H1 (cell line): ENCODE results near the gene DAG1. TPM values are rescaled to one million over a fixed set of nuclear protein-coding genes. Genes with fewer than 3 reads are reported as not detected.

Source experiments
- CTCF ChIA-PET: fragments of 300-600 bp; sonication (Branson Sonifier 250); formaldehyde crosslinking; loops from one replicate; lab custom pipeline; 2021; ENCODE audit not compliant: partially characterized antibody; lab: Charles Lee
- POLR2A ChIA-PET: fragments of 300-600 bp; sonication (Branson Sonifier 250); formaldehyde crosslinking; loops from one replicate; lab custom pipeline; 2021; ENCODE audit warnings: inconsistent platforms; ENCODE audit not compliant: partially characterized antibody; lab: Charles Lee
- DNase-seq, 2 experiments: peaks; one replicate each; pipeline versions ENCODE4 v3.0.0 to v3.0.0-alpha.2; 2010 to 2022; ENCODE audit warnings: low spot score in 2 of 2, low read depth in 1 of 2, mixed read lengths in 1 of 2
- FAIRE-seq: peaks from 2 replicates; lab custom pipeline; 2011; peaks lifted over from hg19 to GRCh38; lab: Jason Lieb, UNC
- H2AFZ ChIP-seq: 2 replicates; pipeline ENCODE4 v1.8.1; 2012; ENCODE audit warnings: low read length, inconsistent platforms
- H2AK5ac ChIP-seq: 2 replicates; pipeline ENCODE4 v1.6.1; 2013; ENCODE audit warnings: low read depth, low read length
- H2BK120ac ChIP-seq: replicated peaks from 2 replicates; pipeline ENCODE3; 2013; ENCODE audit warnings: low read depth, low read length, inconsistent platforms
- H2BK12ac ChIP-seq: 2 replicates; pipeline ENCODE4 v1.6.1; 2013; ENCODE audit warnings: low read depth, low read length
- H2BK15ac ChIP-seq: 2 replicates; pipeline ENCODE4 v1.6.1; 2013; ENCODE audit warnings: low read length
- H2BK20ac ChIP-seq: 2 replicates; pipeline ENCODE4 v1.6.1; 2013; ENCODE audit warnings: low read length
- H2BK5ac ChIP-seq: 2 replicates; pipeline ENCODE4 v1.6.1; 2013; ENCODE audit warnings: low read depth, low read length
- H3K14ac ChIP-seq: 2 replicates; pipeline ENCODE4 v1.6.1; 2013; ENCODE audit warnings: inconsistent platforms; ENCODE audit not compliant: insufficient read length
- H3K18ac ChIP-seq: 2 replicates; pipeline ENCODE4 v1.6.1; 2013; ENCODE audit warnings: low read length; ENCODE audit errors: extremely low read depth
- H3K23ac ChIP-seq: 2 replicates; pipeline ENCODE4 v1.6.1; 2013; ENCODE audit warnings: inconsistent platforms; ENCODE audit not compliant: insufficient read length
- H3K23me2 ChIP-seq: 2 replicates; pipeline ENCODE4 v1.6.1; 2013; ENCODE audit warnings: low read depth, low read length
- H3K27ac ChIP-seq: 2 replicates; pipeline ENCODE4 v1.6.1; 2011; ENCODE audit warnings: low read depth, low read length, inconsistent platforms
- H3K27me3 ChIP-seq, 4 experiments: replicated peaks in 1 of 4; 1 replicate in 1 of 4; 2 replicates in 3 of 4; pipeline versions ENCODE4 v1.6.1 to v1.8.1; 2011 to 2013; ENCODE audit warnings: low read length in 3 of 4, mild to moderate bottlenecking in 3 of 4, inconsistent platforms in 2 of 4, mixed read lengths in 2 of 4, moderate library complexity in 1 of 4; ENCODE audit not compliant: control insufficient read depth in 3 of 4, insufficient read depth in 3 of 4; ENCODE audit errors: extremely low read depth in 1 of 4
- H3K36me3 ChIP-seq, 4 experiments: 2 replicates each; pipeline versions ENCODE4 v1.6.1 to v1.8.1; 2011 to 2013; ENCODE audit warnings: mild to moderate bottlenecking in 4 of 4, low read length in 3 of 4, moderate library complexity in 2 of 4, control low read depth in 1 of 4, inconsistent platforms in 1 of 4; ENCODE audit not compliant: insufficient read depth in 4 of 4, control insufficient read depth in 2 of 4
- H3K4ac ChIP-seq: replicated peaks from 2 replicates; pipeline ENCODE3; 2013; ENCODE audit warnings: low read length, low read depth, mixed read lengths, inconsistent platforms; ENCODE audit not compliant: insufficient read length
- H3K4me1 ChIP-seq, 4 experiments: replicated peaks in 1 of 4; 1 replicate in 1 of 4; 2 replicates in 3 of 4; pipeline versions ENCODE4 v1.6.1 to v1.8.1; 2011 to 2013; ENCODE audit warnings: low read length in 3 of 4, inconsistent platforms in 2 of 4, mixed read lengths in 1 of 4; ENCODE audit not compliant: insufficient read depth in 4 of 4, control insufficient read depth in 3 of 4
- H3K4me2 ChIP-seq, 2 experiments: 2 replicates each; pipeline versions ENCODE4 v1.6.1 to v1.8.1; 2011 to 2013; ENCODE audit warnings: low read depth in 2 of 2, low read length in 2 of 2, control low read depth in 1 of 2, inconsistent platforms in 1 of 2, mild to moderate bottlenecking in 1 of 2; ENCODE audit not compliant: insufficient read depth in 1 of 2
- H3K4me3 ChIP-seq, 4 experiments: fragments of 200-600, 300-600 bp in 1 of 4; sonication (generic), shearing (Covaris generic), sonication (Bioruptor Twin) in 1 of 4; 2 replicates each; pipeline versions ENCODE4 v1.5.1 to v1.8.1; 2011 to 2016; ENCODE audit warnings: low read length in 4 of 4, low read depth in 3 of 4, control low read depth in 2 of 4, inconsistent platforms in 2 of 4, mild to moderate bottlenecking in 2 of 4, mixed read lengths in 1 of 4, moderate library complexity in 1 of 4; ENCODE audit not compliant: insufficient read depth in 2 of 4; ENCODE audit errors: extremely low read depth in 1 of 4
- H3K56ac ChIP-seq: replicated peaks from 2 replicates; pipeline ENCODE3; 2013; ENCODE audit warnings: low read depth, mild to moderate bottlenecking, mixed read lengths, low read length, inconsistent platforms; ENCODE audit not compliant: insufficient read length
- H3K79me1 ChIP-seq: 2 replicates; pipeline ENCODE4 v1.6.1; 2013; ENCODE audit warnings: low read depth, low read length, control low read depth
- H3K79me2 ChIP-seq, 2 experiments: 2 replicates each; pipeline versions ENCODE4 v1.6.1 to v1.8.1; 2012 to 2013; ENCODE audit warnings: low read length in 2 of 2, mild to moderate bottlenecking in 2 of 2, inconsistent platforms in 1 of 2; ENCODE audit not compliant: insufficient read depth in 2 of 2, control insufficient read depth in 1 of 2
- H3K9ac ChIP-seq, 4 experiments: replicated peaks in 1 of 4; 1 replicate in 1 of 4; 2 replicates in 3 of 4; pipeline versions ENCODE4 v1.6.1 to v1.8.1; 2011 to 2013; ENCODE audit warnings: low read depth in 3 of 4, low read length in 3 of 4, control low read depth in 2 of 4, mild to moderate bottlenecking in 2 of 4, moderate library complexity in 2 of 4, inconsistent platforms in 1 of 4; ENCODE audit errors: extremely low read depth in 1 of 4
- H3K9me3 ChIP-seq, 2 experiments: 2 replicates each; pipeline versions ENCODE4 v1.6.1 to v1.8.1; 2012 to 2013; ENCODE audit warnings: mild to moderate bottlenecking in 2 of 2, moderate library complexity in 2 of 2, control low read depth in 1 of 2, inconsistent platforms in 1 of 2, low read depth in 1 of 2, low read length in 1 of 2, mixed read lengths in 1 of 2; ENCODE audit not compliant: insufficient read depth in 2 of 2
- H4K20me1 ChIP-seq, 2 experiments: replicated peaks in 1 of 2; 2 replicates each; pipeline versions ENCODE3 to v1.8.1; 2011 to 2013; ENCODE audit warnings: inconsistent platforms in 2 of 2, low read length in 2 of 2, mild to moderate bottlenecking in 1 of 2; ENCODE audit not compliant: insufficient read depth in 2 of 2, control insufficient read depth in 1 of 2
- H4K5ac ChIP-seq: 2 replicates; pipeline ENCODE4 v1.6.1; 2013; ENCODE audit warnings: low read length, low read depth, mixed read lengths, inconsistent platforms; ENCODE audit not compliant: insufficient read length
- H4K8ac ChIP-seq: 2 replicates; pipeline ENCODE4 v1.8.0; 2013; ENCODE audit warnings: mild to moderate bottlenecking, moderate library complexity, low read length, inconsistent platforms; ENCODE audit not compliant: insufficient read depth; ENCODE audit errors: extremely low read depth
- H4K91ac ChIP-seq: replicated peaks from 2 replicates; pipeline ENCODE3; 2013; ENCODE audit warnings: low read length, mixed read lengths, inconsistent platforms; ENCODE audit not compliant: insufficient read length
- polyA plus RNA-seq, 7 experiments: library from polyadenylated mRNA; depleted of rRNA in 3 of 7; stranded (reverse) in 5 of 7; unstranded in 2 of 7; fragments of >200 nt in 5 of 7; fragments of 200-250 nt in 2 of 7; gene quantifications; 1 replicate in 5 of 7; 2 replicates in 1 of 7; 4 replicates in 1 of 7; pipeline versions ENCODE4 v1.2.1 to v1.2.3, GENCODE V29; 2011 to 2013; ENCODE audit warnings: missing spikeins in 2 of 7, mixed read lengths in 2 of 7
- total RNA-seq: library from RNA; stranded (reverse); fragmentation: NEBNext Ultra II Directional; extraction: Animal tissue kit (Norgen Biotek cat#: 25700); gene quantifications from 2 replicates; pipeline ENCODE4 v1.2.1, GENCODE V29; 2021
- TF ChIP-seq, protein P1 (sequence below): fragments of 300-600 bp; sonication (generic); IDR thresholded peaks from 2 replicates; pipeline ENCODE4 v1.7.1; 2012; ENCODE audit warnings: low read length, moderate library complexity, mild to moderate bottlenecking, inconsistent platforms; ENCODE audit not compliant: insufficient replicate concordance

Gene DAG1
- total and polyA plus RNA-seq, 2 of the 8 experiments (the other 6 are each of a cell fraction or from before 2014, with no cell fraction given) = 97.5 to 138 TPM

DNA sequence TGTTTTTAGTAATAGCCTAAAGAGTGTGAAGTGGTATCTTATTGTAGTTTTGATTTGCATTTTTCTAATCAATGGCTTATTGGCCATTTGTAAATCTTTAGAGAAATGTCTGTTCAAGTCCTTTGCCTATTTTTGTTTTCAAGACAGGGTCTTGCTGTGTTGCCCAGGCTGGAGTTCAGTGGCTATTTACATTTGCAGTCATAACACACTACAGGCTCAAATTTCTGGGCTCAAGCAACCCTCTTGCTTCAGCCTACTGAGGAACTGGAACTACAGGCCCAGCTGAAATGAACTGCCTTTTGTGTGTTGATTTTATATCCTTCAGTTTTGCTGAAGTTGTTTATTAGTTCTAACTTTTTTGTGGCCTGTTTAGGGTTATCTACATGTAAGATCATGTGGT, 112.1 kb downstream of the DAG1 start:
- H4K20me1 ChIP-seq = no peaks in the 10 kb centered on the region
- POLR2A ChIA-PET = interaction anchor here (0.7 kb wide), 1 partner anchor 91 kb away, joined by 3 read pairs; no protein-coding TSS in a partner anchor
- FAIRE-seq = no peak

More for the DNA sequence above, 112.1 kb downstream of the DAG1 start:
- Histone ChIP-seq H3K9me3 (no peaks in the 10 kb centered on the region), H3K4me2 (no peak overlapping the region), H4K91ac (no peak overlapping the region), H2BK5ac (no peak overlapping the region), H3K9ac (no peak overlapping the region), H2BK20ac (no peak overlapping the region), H3K23me2 (no peaks in the 10 kb centered on the region), H3K4me3 (no peak overlapping the region), H2BK12ac (no peak overlapping the region), H3K79me2 (no peaks in the 10 kb centered on the region), H3K27ac (no peak overlapping the region), H2AK5ac (no peak overlapping the region), H4K5ac (no peak overlapping the region), H3K4ac (no peak overlapping the region), H4K8ac (no peak overlapping the region), H3K27me3 (no peaks in the 10 kb centered on the region), H3K18ac (no peak overlapping the region), H3K36me3 (no peaks in the 10 kb centered on the region), H3K56ac (no peak overlapping the region), H2BK15ac (no peak overlapping the region), H3K4me1 (no peaks in the 10 kb centered on the region), H3K23ac (no peak overlapping the region), H2AFZ (no peak overlapping the region), H2BK120ac (no peak overlapping the region), H3K14ac (no peak overlapping the region), H3K79me1 (no peaks in the 10 kb centered on the region)
- TF ChIP-seq, protein P1, sequence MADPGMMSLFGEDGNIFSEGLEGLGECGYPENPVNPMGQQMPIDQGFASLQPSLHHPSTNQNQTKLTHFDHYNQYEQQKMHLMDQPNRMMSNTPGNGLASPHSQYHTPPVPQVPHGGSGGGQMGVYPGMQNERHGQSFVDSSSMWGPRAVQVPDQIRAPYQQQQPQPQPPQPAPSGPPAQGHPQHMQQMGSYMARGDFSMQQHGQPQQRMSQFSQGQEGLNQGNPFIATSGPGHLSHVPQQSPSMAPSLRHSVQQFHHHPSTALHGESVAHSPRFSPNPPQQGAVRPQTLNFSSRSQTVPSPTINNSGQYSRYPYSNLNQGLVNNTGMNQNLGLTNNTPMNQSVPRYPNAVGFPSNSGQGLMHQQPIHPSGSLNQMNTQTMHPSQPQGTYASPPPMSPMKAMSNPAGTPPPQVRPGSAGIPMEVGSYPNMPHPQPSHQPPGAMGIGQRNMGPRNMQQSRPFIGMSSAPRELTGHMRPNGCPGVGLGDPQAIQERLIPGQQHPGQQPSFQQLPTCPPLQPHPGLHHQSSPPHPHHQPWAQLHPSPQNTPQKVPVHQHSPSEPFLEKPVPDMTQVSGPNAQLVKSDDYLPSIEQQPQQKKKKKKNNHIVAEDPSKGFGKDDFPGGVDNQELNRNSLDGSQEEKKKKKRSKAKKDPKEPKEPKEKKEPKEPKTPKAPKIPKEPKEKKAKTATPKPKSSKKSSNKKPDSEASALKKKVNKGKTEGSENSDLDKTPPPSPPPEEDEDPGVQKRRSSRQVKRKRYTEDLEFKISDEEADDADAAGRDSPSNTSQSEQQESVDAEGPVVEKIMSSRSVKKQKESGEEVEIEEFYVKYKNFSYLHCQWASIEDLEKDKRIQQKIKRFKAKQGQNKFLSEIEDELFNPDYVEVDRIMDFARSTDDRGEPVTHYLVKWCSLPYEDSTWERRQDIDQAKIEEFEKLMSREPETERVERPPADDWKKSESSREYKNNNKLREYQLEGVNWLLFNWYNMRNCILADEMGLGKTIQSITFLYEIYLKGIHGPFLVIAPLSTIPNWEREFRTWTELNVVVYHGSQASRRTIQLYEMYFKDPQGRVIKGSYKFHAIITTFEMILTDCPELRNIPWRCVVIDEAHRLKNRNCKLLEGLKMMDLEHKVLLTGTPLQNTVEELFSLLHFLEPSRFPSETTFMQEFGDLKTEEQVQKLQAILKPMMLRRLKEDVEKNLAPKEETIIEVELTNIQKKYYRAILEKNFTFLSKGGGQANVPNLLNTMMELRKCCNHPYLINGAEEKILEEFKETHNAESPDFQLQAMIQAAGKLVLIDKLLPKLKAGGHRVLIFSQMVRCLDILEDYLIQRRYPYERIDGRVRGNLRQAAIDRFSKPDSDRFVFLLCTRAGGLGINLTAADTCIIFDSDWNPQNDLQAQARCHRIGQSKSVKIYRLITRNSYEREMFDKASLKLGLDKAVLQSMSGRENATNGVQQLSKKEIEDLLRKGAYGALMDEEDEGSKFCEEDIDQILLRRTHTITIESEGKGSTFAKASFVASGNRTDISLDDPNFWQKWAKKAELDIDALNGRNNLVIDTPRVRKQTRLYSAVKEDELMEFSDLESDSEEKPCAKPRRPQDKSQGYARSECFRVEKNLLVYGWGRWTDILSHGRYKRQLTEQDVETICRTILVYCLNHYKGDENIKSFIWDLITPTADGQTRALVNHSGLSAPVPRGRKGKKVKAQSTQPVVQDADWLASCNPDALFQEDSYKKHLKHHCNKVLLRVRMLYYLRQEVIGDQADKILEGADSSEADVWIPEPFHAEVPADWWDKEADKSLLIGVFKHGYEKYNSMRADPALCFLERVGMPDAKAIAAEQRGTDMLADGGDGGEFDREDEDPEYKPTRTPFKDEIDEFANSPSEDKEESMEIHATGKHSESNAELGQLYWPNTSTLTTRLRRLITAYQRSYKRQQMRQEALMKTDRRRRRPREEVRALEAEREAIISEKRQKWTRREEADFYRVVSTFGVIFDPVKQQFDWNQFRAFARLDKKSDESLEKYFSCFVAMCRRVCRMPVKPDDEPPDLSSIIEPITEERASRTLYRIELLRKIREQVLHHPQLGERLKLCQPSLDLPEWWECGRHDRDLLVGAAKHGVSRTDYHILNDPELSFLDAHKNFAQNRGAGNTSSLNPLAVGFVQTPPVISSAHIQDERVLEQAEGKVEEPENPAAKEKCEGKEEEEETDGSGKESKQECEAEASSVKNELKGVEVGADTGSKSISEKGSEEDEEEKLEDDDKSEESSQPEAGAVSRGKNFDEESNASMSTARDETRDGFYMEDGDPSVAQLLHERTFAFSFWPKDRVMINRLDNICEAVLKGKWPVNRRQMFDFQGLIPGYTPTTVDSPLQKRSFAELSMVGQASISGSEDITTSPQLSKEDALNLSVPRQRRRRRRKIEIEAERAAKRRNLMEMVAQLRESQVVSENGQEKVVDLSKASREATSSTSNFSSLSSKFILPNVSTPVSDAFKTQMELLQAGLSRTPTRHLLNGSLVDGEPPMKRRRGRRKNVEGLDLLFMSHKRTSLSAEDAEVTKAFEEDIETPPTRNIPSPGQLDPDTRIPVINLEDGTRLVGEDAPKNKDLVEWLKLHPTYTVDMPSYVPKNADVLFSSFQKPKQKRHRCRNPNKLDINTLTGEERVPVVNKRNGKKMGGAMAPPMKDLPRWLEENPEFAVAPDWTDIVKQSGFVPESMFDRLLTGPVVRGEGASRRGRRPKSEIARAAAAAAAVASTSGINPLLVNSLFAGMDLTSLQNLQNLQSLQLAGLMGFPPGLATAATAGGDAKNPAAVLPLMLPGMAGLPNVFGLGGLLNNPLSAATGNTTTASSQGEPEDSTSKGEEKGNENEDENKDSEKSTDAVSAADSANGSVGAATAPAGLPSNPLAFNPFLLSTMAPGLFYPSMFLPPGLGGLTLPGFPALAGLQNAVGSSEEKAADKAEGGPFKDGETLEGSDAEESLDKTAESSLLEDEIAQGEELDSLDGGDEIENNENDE = no peak
- no peak for DNase-seq
- CTCF ChIA-PET = interaction anchor here (1.1 to 1.9 kb wide), 3 partner anchors 19 to 133 kb away, joined by 3 to 5 read pairs (median 3); no protein-coding TSS in a partner anchor
